Pulmonary artery endothelial cell (primary cell): ENCODE measurements around the gene WASF3. TPM values are rescaled to one million over a fixed set of nuclear protein-coding genes. Genes with fewer than 3 reads are reported as not detected.

Source experiments
- DNase-seq: peaks from one replicate; pipeline ENCODE4 v3.0.0-alpha.2; 2011; ENCODE audit warnings: low read depth, low spot score
- total RNA-seq: library from RNA; depleted of rRNA; stranded (reverse); fragments of >200 nt; gene quantifications from 2 replicates; pipeline ENCODE4 v1.2.3, GENCODE V29; 2014

The WASF3 gene
- total RNA-seq, 1 donor from 2014 or later: 15.8 TPM

DNA sequence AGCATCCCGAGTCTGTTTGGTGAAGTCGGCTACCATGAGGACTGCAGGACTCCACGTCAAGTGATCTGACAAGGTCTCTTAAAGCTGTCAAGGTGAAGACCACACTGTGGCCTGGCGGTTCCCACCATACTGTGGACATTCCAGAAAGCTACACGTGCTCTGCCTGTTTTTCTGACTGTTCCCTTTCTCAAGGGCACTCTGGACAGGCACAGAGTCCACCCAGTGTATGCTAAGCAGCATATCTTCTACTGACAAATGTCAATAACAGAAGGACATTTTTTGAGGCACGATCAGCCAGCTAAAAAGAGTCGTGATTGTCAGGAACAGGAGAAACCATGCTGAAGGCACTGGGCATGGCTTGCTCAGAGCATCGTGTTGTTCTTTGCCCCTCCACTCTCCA lies 12.8 kb upstream of the WASF3 start:
- DNase-seq: no peak

DNA sequence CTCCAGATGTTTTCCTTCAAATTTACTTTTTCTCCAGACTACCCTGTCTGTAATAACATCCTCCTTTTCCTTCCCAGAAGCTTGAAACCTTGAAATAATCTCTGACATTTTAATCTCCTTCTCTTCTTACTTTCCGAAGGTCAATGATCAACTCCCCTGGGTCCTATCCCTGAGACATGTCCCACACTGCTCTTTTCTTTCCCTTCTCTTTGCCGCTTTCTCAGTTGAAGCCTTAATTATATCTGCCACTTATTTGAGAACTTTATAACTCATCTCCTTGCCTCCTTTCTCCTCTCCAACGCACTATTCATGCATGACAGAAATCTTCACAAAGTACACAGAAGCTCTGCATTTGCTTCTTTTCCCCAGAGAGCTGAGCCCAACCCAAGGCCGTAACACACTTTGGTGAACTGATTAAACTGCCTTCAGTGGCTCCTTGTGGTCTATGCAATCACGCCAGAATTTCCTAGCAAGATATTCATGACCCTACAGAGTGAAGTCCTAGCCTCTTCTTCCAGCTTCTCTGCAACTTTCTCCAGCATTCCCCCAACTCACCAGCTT lies 9.2 kb upstream of the WASF3 start:
- no peak for DNase-seq

DNA sequence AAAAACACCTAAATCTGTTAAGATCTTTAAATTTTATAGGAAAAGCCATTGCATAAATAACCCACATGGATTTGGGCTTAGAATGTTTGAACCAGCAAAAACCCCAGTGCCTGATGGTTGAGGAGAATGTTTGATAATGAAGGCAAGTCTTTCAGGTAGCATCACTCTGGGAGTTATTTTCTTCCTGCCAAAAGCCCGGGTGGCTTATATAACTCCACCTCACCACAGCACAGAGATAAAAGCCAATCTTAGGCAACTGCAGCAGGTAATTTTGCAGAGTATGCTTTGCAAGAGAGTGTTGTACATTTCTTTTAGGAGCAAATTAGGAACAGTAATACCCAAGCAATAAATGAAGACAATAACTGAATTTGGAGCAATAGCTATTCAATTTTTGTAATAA lies 7.8 kb upstream of the WASF3 start:
- DNase-seq: no peak

DNA sequence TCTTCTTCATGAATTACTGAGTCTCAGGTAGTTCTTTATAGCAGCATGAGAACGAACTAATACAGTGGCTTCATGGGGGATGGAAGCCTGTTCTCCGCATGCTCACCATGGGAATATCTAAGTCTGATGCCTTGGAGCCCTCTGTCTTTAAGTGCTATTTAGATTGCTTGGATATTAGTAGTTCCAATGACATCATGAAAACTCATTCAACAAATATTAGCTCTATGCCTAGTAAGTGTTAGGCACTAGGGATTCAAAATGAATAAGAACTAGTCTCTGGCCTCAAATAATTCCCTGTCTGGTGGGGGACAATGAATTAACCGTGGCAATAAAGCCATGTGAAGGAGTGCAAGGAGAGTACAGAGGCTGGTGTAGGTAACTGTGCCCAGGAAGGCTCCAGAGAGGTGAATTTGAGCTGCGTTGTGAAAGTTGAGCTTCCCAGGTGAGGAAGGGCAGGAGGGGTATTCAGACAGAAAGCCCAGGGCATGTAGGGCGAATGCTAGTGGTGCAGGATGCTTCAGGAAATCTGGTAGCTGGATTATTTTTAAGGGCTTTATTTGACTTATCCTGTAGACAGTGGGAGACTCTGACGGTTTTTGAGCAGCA lies 6.1 kb upstream of the WASF3 start:
- no peak for DNase-seq

DNA sequence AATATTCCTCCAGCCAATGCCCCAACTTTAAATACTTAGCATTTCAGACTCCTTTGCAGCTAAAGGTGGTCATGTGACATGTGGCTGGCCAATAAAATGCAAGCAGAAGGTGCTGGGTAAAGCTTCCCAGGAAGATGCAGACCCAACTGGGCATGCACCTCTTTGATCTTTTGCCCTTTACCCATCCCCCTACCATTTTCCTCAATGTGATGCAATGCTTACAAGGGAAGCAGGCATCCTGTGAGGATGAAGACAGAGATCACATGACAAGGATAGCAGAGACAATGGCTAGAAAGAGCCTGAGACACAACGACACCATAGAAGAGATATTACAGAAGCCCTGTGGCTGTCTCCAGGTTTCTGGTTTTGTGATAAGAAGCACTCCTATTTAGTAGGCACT lies 2.1 kb upstream of the WASF3 start:
- no peak for DNase-seq

DNA sequence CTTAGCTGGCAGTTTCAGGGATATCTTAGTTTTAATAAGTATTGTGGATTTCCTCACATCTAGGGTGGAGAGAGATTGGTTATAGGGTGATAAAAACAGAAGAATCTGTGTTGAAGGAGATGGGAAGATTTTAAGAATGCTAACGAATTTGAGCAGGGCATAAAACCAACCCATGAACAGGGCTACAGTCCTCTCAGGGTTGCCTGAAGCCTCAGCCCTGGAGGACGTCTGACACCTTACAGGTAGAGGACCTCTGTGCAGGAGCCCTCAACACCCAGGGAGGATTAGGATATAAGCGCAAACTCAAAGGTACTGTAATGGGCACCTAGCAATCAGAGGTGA lies 461 bp upstream of the WASF3 start:
- no peak for DNase-seq

DNA sequence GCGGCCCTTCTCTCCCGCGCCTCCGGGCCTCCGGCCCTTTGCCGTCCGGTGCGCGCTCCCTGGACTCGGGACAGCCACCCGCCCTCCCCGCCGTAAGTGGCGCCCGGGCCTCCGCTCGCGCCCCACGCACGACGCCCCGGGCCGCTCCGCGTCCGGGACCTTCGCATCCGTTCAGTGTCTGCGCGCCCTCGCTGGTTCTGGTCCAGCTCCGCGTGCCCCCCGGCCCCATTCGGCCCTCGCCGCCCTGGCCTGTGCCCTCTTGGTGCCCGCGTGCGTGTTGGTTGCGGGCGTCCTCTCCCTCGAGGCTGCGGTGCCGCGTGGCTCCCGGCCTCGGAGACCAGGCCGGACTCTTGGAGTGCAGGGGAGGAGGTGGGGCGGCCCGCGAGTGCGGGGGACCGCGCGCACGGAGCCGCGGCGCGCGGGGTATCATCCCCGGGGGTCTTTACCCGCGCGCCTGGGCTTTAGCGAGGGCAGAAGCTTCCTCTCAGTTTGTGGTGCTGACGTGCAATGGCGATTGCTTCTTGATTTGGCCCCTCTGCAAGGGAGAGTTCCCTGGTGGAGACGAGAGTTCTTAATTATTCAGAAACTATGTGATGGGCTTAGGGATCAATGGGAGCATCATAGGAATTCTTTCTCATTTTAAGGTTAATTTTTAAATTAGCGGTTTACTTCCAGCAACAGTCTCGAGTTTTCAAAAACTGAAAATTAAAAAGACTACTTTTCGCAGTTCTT lies 757 bp downstream of the WASF3 start:
- no peak for DNase-seq

DNA sequence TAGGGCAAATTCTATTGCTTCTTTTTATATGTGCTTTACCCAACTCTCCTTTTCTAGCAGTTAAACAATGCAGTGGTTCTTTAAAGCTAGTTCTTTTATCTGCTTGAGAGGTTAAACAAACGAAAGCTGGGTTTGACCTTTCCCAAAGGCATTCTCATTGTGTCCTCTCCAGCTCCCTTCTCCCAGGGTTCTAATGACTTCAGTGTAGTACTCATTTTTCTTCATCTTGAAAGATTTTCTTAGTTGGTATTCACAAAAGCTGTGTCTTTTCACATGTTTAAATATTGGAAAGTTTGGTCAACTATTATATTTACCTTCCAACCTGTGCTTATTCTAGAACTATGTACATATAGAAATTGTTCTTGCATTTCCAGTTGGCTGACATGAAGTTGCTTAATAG lies 1.5 kb downstream of the WASF3 start:
- no peak for DNase-seq

DNA sequence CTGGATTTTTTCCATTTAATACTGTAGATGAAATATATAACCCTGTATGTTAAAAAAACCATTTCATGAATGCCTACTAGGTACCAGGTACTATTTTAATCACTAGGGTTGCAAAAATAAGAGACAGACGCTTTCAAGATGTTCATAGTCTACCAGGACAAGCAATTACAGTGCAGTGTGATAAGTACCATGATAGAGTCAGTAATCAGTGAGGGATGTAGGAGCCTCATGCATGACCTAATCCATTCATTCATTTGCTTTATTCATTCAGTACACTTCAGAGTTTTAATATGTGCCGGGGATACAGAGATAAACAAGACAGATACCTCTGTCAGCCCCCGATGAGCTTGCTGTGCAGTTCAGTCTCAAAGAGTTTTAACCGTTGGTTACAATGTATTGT lies 3.0 kb downstream of the WASF3 start:
- no peak for DNase-seq

DNA sequence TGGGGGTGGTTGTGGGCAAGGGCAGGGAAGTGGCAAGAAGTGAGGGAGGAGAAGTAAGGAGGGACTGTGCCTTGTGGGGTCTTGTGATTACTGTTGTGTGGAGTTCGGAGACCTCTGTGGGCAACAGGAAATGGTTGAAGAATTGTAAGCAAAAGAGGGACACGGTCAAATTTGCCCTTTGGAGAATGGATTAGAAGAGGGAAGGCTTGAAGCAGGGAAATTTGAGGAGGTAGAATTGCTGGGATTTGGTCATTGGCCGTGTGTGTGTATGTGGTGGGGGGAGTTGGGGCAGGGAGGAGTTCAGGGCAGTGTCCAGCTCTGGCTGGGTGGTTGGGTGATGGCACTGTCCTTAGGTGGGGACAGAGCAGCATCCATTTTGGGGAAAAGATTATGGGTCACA lies 3.6 kb downstream of the WASF3 start:
- DNase-seq: no peak

DNA sequence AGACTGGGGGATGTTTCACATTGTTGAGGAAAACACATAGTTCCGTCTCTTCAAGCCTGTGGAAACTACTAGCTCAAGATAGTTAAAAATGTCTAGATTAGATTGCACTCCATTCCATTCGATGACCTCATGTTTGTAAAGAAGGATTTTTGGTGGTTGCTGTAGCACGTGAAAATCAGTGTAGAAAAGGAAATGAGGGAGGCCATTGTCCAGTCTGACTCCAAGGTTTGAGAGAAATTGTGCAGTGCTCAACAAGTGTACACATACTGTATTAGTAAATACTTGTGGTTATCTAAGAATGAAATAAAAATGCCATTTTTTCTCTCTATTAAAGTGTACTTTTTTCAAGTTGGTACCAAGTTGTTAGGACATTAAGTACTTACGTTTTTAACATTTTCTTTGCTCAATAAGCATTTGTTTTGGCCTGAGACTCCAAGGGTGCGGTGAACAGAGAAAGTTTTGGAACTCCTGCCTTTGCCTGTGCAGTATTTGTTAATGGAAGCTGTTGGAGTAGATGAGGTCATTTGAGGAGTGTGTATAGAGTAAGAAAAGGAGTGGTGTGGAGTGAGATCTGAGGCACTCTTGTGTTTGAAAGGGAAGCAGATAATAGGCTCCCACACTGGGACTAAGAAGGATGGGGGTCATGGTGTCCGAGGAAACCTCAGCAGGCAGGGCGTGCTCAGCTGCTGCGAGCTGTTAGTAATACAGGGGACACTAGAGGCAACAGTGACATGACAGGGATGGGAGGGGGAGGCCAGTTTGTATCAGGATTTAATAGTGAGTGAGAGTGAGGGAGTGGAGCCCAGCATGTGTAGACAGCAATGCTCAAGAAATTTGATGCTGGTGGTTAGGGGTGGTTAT lies 4.4 kb downstream of the WASF3 start:
- DNase-seq: no peak

DNA sequence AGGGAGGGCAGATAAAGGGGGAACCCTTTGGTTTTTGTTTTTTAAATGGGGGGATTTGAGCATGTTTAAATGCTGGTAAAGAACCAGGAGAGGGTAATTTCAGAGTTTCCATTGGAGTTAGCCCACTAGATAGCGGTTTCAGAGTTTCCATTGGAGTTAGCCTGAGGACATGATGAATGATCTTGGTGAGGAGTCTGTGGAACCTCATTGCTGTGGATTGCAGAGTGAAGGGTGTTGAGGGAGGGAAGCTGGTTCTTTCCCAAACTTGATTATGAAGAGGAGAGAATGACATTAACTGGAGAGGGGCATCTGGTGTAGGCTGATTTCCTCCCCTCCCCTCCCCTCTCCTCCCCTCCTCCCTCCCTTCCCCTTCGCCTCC lies 5.0 kb downstream of the WASF3 start:
- DNase-seq: no peak

DNA sequence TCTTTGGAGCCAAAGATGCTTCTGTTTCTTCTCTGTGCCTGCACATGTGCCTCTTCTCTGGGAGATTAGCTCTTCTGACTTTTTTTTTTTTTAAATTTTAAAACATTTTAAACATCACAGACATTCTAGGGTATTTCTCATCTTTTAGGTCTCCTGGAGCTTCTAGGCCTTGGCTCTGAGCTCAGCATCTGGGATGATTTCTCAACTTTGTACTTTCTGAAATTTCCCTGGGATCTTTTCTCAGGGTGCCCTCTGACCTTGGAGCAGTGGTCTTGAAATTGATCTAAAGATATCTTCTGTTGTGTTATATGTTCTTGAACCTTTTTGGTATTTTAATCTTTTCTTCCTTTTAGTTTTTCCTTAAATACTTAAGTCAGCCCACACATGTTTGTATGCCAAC lies 6.2 kb downstream of the WASF3 start:
- DNase-seq: no peak

DNA sequence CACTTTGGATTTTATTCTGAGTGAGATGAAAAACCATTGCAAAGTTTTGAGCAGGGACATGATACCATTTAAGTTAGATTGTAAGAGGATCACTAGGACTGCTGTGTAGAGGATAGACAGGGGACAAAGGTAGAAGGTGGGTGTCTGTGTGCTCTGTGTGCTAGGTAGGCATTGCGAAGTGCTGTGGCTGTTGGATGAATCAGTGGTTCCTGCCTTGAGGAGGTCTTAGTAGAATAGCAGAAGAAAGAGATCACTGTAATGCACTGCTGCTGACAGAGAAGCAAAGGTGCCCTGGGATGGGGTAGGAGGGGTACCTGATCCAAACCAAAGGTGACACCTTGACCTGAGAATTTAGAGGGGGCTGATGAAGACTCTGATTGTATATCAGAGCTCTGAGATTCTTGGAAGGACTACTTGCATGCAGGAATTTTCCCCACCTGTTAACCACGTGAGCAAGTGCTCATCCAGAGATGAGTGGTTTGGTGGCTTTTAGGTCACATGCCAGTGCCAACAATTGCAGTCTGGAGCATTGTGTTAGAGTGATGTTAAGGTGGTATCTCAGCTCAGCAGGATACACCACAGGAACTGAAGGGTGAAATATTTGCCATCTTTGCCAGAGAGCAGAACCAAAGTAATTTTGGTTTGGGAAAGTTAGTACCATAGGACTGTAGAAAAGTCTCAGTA lies 10.8 kb downstream of the WASF3 start:
- DNase-seq: no peak

DNA sequence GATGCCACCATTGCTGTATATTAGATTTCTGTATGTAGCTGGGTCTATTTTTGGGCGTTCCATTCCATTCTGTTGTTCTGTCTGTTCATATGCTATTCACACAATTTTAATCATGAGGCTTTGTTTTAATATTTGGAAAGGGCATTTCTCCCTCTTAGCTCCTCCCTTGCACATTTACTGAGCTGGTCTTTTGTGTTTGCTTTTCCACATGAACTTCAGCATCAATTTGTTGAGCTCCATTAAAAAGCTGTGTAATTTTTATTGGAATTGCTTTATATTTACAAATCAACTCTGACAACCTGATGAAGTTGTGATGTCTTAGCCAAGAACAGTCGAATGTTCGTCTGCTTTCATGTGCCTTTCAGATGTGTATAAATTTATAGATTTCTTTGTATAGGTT lies 14.0 kb downstream of the WASF3 start:
- no peak for DNase-seq

DNA sequence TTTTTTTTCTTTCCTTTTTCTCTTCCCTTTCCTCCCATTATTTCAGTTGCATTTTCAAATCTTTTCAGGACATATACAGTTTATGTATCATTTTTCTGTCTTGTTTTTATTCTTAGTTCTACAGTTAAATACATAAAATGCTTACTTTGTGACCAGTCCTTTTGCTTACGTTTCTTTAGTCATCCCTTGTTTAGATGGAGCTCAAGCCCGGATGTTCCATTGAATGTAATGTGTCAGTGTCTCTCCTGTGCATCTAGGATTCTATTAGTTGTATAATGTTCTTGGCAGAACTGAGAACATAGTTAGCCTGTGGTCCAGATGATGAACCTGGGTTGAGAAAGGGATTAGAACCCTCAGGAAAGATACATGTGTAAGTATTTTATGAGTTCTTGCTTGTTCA lies 17.8 kb downstream of the WASF3 start:
- no peak for DNase-seq

DNA sequence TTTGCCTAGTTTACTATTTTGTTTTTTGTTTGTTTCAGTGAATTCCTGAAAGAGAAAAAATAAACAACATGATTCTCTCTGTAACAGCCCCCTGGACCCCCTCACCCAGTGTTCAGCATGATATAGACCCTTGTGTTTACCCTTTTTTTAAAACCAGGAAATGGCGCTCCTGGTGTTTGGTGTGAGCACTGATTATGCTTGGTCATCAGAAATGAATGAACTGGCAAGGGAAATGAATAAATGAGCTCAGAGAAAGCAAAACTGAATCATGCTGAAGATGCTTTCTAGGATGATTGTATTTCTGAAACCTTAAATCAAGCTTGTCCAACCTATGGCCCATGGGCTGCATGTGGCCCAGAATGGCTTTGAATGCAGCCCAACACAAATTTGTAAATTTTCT lies 22.1 kb downstream of the WASF3 start:
- no peak for DNase-seq

DNA sequence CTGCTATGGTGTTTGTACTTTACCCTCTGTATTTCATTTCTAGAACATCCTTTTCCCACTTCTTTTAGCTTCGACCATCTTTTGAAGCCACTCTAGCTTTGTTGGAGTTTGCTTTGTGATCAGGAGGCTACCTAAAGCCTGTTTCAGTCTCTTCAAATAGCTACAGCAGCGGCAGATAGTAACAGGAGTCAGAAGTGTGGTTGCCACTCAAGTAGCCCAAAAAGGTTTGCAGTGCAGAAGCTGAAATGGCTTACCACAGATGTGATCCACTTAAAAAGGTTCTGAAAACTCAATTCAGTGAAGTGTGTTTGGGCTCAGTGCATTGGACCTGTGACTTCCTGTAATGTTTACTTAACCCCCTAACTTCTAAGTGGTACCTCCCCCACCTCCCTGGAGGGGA lies 26.2 kb downstream of the WASF3 start:
- DNase-seq: no peak

DNA sequence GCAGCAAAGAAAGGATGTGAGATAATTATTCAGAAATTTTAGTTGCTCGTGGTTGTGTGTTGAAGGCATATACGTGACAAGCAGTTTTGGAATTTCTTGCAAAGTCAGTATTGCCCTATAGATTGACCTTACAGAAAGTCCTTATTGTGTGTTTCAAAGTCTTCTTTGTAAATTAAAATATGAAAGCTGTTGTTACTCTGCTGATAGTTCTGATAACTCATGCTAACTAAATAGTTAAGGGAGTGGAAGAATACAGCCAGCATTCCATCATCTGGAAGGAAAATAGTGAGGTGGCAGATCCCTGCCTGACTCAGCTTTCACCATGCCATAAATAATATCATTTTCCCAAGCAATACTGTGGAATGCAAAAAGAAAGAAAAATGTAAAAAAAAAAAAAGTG lies 27.2 kb downstream of the WASF3 start:
- DNase-seq: peak; percentile 68

DNA sequence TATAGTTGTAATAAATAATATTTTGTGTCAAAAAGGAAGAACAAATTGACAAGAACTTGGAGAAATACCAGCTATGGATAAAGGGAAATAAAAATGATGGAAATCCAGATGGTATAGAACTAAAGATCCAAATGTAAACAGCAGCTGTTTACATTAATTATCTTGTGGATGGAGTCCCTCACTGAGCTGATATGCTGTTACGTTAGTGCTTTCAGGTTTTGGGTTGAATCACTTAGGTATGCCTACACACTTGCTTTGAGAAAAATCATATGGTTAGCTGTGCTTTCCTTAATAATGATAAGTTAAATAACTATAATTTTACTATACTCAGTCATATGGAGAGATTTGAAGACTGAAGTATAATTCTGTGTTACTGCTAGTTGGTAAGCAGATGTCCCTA lies 27.7 kb downstream of the WASF3 start:
- no peak for DNase-seq

DNA sequence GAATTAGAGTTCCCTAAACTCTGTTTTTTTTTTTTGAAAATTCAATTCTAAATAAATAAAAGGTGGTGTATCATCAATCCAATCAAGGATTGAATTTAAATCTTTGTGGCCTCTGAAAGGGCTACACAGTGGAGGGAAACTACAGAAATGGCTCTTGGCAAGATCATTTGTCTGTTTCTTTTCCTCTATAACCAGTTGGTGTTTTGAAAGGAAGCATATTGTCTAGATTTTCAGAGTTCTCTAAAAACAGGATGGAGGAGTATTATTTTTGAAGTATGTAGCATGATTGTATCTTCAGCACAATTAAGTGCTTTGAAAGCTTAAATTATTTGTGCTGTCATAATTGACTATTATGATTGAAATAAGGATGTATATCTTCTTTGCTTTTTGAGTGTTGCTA lies 29.8 kb downstream of the WASF3 start:
- DNase-seq: no peak

DNA sequence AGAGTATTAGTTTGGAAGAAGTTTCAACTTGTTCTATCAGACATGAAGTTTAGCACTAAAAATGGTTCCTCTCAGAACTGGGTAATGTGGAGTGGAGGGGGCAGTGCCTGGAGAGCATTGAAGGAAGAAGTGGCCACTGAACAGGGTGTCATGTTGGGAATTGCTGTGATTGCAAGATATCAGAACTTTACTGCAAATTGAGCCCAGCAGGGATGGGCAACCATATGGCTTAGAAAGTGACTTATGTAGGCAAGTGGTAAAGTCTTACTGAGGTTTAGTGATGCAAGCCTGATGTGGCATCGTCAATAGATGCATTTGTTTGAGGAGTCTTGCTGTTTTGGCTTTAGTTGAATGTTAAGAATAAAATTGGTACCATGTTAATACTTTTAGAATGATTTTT lies 31.7 kb downstream of the WASF3 start:
- DNase-seq: no peak
